GM20431 (cell line): Measurements from ENCODE around the gene AQP10.
"Not testable (repeated sequence)": the region's sequence is repeated elsewhere in the genome, so short reads cannot be mapped to it uniquely, and the experiment has no call there.

ENCODE experiments used
- in situ Hi-C: fragments of 300-500 bp; cut with MseI, MboI; formaldehyde crosslinking; loops from one replicate; pipeline ENCODE4 v1.15.0; 2020; ENCODE audit warnings: low sequenced_read_pairs; ENCODE audit not compliant: unreplicated experiment

AQP10 gene

GRCh38 chr1:154342836-154343472 lies 22.1 kb downstream of the AQP10 start:
- in situ Hi-C loops = no loop called here

GRCh38 chr1:154344977-154345837 lies 24.3 kb downstream of the AQP10 start:
- in situ Hi-C loops = no loop called here

- in situ Hi-C loops = no loop called here
These were observed 25.5 kb downstream of the AQP10 start for GRCh38 chr1:154346276-154346917.

GRCh38 chr1:154347961-154348360 lies 27.1 kb downstream of the AQP10 start:
- in situ Hi-C loops = no loop called here

GRCh38 chr1:154348429-154349076 lies 27.7 kb downstream of the AQP10 start:
- in situ Hi-C loops = no loop called here

GRCh38 chr1:154349121-154349520 lies 28.2 kb downstream of the AQP10 start:
- in situ Hi-C loops = no loop called here

GRCh38 chr1:154350383-154350782 lies 29.5 kb downstream of the AQP10 start:
- in situ Hi-C loops = no loop called here

- in situ Hi-C loops = no loop called here
These were observed 30.6 kb downstream of the AQP10 start for GRCh38 chr1:154351363-154352068.

GRCh38 chr1:154352245-154352580 lies 31.3 kb downstream of the AQP10 start:
- in situ Hi-C loops = no loop called here

GRCh38 chr1:154352581-154353459 lies 31.9 kb downstream of the AQP10 start:
- in situ Hi-C loops = no loop called here

GRCh38 chr1:154353460-154353904 lies 32.6 kb downstream of the AQP10 start:
- in situ Hi-C loops = no loop called here

- in situ Hi-C loops = no loop called here
These were observed 33.1 kb downstream of the AQP10 start for GRCh38 chr1:154353966-154354365.

- in situ Hi-C loops = no loop called here
These were observed 37.6 kb downstream of the AQP10 start for GRCh38 chr1:154358519-154358918.

GRCh38 chr1:154360288-154360687 lies 39.4 kb downstream of the AQP10 start:
- in situ Hi-C loops = no loop called here

- in situ Hi-C loops = not testable (repeated sequence)
These were observed 40.0 kb downstream of the AQP10 start for GRCh38 chr1:154360881-154361280.

GRCh38 chr1:154361357-154361756 lies 40.5 kb downstream of the AQP10 start:
- in situ Hi-C loops = no loop called here

- in situ Hi-C loops = no loop called here
These were observed 50.5 kb downstream of the AQP10 start for GRCh38 chr1:154371436-154371835.

GRCh38 chr1:154373777-154374357 lies 53.0 kb downstream of the AQP10 start:
- in situ Hi-C loops = not testable (repeated sequence)
